GM12874 (cell line): ENCODE measurements around the gene HIRA.

Experiments
- TF ChIP-seq, protein P1 (sequence below): IDR thresholded peaks from 2 replicates; pipeline ENCODE4 v1.5.1; 2011; ENCODE audit warnings: low read depth, mild to moderate bottlenecking, control low read depth, low read length, moderate library complexity; ENCODE audit not compliant: insufficient read depth

The HIRA gene

DNA sequence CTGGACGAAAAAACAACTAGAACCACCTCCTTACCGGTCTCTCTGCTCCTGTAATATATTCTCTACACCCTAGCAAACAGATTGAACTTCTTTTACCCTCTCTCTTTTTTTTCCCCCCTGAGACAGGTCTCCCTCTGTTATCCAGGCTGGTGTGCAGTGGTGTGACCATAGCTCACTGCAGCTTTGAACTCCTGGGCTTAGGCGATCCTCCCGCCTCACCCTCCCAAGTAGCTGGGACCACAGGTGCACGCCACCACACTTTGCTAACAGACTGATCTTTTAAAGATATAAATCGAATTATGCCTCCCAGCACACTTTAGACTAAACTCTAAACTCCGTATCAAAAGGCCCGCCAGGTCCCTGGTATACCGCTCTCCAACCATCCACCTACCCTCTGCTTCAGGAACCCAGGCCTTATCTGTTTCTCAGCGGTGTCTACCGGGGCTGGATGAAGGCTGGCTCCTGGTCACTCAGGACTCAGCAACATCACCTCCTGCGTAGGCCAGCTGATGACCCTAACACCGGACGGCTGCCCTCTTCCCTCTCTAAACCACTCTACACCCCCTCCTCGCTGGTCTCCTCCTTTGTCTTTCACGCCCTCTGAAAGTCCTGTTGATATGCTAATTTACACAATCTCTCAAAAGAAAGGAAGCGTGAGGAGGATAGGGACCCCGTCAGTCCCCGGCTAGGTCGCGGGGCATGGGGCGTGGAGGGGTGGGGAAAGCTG, 15.2 kb upstream of the HIRA start:
- TF ChIP-seq, protein P1, sequence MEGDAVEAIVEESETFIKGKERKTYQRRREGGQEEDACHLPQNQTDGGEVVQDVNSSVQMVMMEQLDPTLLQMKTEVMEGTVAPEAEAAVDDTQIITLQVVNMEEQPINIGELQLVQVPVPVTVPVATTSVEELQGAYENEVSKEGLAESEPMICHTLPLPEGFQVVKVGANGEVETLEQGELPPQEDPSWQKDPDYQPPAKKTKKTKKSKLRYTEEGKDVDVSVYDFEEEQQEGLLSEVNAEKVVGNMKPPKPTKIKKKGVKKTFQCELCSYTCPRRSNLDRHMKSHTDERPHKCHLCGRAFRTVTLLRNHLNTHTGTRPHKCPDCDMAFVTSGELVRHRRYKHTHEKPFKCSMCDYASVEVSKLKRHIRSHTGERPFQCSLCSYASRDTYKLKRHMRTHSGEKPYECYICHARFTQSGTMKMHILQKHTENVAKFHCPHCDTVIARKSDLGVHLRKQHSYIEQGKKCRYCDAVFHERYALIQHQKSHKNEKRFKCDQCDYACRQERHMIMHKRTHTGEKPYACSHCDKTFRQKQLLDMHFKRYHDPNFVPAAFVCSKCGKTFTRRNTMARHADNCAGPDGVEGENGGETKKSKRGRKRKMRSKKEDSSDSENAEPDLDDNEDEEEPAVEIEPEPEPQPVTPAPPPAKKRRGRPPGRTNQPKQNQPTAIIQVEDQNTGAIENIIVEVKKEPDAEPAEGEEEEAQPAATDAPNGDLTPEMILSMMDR = no peak

DNA sequence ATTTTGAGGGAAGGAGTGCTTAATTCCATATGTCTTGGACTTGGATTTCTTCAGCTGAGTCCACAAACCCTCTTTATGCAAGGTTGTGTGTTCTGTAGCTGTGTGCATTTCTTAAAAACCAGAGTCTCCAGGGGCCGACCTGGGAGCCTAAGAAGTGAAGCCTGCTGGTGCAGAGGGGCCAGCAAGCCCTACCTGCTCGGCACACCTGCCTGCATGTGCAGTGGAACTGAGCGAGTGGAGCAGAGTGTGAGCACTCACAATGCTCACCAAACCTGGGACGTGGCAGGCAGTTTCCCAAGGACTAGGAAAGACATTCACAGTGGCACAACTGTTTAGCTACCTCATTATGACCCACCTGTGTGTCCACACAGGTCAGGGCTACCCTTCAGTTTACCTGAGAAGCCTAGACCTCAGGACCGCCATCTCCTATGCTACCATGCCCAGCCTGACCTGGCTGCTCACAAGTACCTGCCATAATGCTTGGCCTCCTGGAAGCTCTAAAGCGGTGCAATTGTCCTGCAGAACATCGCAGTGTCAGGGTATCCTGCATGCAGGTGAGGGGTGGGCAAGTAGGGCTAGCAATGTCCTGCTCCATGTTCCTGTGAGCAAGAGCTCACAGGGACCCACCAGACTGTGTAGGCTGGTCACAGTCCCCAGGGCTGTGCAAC, 12.1 kb upstream of the HIRA start:
- TF ChIP-seq, protein P1 = no peak

DNA sequence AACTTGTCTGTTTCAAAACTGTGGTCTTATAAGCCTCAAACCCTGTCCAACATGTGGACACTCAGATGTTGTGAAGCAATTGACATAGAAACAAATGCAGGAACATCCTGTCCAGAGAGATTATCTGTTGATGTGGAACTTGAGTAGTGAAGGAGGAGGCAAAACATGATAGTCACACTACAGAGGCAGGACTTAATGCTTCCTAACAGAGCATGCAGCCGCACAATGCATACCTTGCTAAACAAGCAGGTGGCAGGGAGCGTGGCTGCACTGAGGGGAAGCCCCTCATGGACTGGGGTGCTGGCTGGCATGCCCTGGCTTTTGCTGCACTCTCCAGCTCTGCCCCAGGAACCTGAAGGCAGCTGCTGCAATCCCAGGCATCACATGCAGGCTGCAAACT, 10.6 kb upstream of the HIRA start:
- TF ChIP-seq, protein P1 = no peak

DNA sequence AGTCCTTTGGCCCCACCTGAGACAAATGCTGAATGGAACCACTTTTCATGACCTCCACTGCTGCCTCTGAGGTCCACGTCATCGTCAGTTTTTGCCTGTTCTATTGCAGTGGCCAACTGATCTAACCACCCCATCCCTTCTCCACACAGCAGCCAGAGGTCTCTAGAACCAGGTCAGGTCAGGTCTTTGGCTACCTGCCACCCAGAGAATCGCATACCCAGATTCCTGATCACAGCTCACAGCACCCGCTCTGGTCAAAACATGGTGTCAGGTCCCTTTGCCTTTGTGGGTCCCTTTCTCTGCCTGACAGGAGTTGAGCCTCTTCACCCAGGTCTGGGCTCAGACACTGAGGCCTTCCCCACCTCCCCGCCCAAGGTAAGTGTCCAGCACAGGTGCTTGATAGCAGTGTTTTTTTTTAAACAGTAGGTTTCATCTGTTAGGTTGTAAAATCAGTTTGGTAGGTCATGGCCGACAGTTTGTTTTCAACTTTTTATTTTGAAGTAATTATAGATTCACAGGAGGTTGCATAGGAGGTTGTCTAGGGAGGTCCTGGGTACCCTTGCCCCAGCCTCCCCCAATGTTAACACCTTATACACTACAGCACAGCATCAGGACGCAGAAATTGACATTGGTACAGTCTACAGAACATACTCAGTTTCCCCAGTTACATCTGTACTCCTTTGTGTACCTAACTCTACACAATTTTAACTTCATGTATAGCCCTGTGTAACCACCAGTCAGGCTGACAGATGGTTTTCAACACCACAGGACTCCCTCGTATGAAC, 9.1 kb upstream of the HIRA start:
- TF ChIP-seq, protein P1 = no peak

DNA sequence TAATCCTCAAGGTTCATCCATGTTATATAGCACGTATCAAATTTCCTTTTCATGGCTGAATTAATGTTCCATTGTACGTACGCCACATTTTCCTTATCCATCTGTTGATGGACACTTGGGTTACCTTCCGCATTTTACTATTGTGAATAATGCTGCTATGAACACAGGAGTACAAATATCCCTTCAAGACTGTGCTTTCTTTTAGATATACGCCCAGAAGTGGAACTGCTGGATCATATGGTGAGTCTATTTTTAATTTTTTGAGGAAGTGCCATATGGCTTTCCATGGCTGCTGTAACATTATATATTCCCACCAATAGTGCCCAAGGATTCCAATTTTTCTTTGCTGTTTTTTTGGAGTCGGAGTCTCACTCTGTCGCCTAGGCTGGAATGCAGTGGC, 6.8 kb upstream of the HIRA start:
- TF ChIP-seq, protein P1 = no peak

DNA sequence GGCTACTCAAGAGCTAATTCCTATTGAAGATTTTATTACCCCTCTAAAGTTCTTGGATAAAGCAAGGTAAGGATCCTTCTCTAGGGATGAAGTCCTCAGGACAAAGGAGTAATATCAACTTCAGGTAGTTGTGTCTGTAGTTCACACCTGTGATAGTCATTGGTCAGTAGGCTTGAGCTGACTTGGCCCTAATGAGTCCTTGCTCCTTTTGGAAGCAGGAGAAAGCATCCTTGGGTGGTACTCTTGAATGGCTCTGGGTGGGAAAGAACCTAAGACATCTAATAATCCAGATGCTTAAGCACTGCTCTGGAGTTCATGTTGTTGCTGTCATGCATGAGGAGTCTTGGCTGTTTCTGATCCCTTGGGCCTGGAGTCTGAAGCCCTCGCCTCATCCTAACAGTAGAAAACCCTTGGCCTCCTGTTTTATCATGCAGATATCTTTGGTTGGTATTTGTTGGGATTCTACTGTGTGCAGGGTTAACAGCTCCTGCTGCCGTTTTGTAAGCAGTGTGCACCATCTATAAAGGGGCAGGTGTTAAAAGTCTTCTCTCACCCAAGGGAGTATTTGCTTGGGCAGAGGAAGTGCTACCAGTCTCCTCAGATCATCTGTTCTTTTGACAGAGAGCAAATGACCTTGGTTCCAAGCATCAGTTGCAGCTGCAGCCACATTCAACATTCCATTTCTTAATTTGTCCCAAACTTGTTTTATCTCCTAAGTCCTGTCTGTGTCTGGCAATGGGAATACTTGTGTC, 3.5 kb upstream of the HIRA start:
- TF ChIP-seq, protein P1 = no peak

DNA sequence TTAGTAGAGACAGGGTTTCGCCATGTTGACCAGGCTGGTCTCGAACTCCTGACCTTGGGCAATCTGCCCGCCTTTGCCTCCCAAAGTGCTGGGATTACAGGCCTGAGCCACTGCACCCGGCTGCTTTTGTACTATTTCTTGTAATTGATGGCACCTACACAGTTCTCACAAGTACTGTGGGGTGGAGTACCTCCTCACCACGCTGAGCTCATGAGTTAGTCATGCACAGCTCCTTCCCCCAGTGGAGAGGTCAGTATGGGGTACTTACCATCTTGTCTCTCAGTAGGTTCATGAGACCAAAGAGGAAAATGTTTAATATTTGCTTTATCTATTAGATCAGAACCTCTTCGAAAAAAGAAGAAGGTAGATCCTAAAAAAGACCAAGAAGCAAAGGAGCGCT, 2.9 kb upstream of the HIRA start:
- TF ChIP-seq, protein P1 = no peak
